ENCODE data around the gene CEND1.

CEND1 gene

GRCh38 chr11:795634-796564 lies 6.0 kb upstream of the CEND1 start:
- no peak for DNase-seq (ENCODE audit: low read depth, low spot score)

GRCh38 chr11:794766-795633 lies 5.1 kb upstream of the CEND1 start:
- DNase-seq (ENCODE audit: low read depth, low spot score): no peak

GRCh38 chr11:794013-794765 lies 4.3 kb upstream of the CEND1 start:
- no peak for DNase-seq (ENCODE audit: low read depth, low spot score)

- DNase-seq (ENCODE audit: low read depth, low spot score): no peak
Observed at GRCh38 chr11:793556-793955, 3.7 kb upstream of the CEND1 start.

- DNase-seq (ENCODE audit: low read depth, low spot score): no peak
Observed at GRCh38 chr11:792873-793272, 3.0 kb upstream of the CEND1 start.

- no peak for DNase-seq (ENCODE audit: low read depth, low spot score)
Observed at GRCh38 chr11:792535-792821, 2.6 kb upstream of the CEND1 start.

GRCh38 chr11:791658-792534 lies 2.0 kb upstream of the CEND1 start:
- DNase-seq (ENCODE audit: low read depth, low spot score): no peak

- DNase-seq (ENCODE audit: low read depth, low spot score): peak; percentile 83
Observed at GRCh38 chr11:790721-791564, 1.1 kb upstream of the CEND1 start.

- no peak for DNase-seq (ENCODE audit: low read depth, low spot score)
Observed at GRCh38 chr11:788953-789940, 643 bp downstream of the CEND1 start.

- no peak for DNase-seq (ENCODE audit: low read depth, low spot score)
Observed at GRCh38 chr11:788009-788640, 1.8 kb downstream of the CEND1 start.

- no peak for DNase-seq (ENCODE audit: low read depth, low spot score)
Observed at GRCh38 chr11:787084-787675, 2.7 kb downstream of the CEND1 start.

- no peak for DNase-seq (ENCODE audit: low read depth, low spot score)
Observed at GRCh38 chr11:786235-787083, 3.4 kb downstream of the CEND1 start.

GRCh38 chr11:783581-784015 lies 6.3 kb downstream of the CEND1 start:
- peak; percentile 96 for DNase-seq (ENCODE audit: low read depth, low spot score)

GRCh38 chr11:782264-783174 lies 7.4 kb downstream of the CEND1 start:
- DNase-seq (ENCODE audit: low read depth, low spot score): no peak

- no peak for DNase-seq (ENCODE audit: low read depth, low spot score)
Observed at GRCh38 chr11:779955-780532, 9.8 kb downstream of the CEND1 start.
